Endometrial microvascular endothelial cells (primary cell): ENCODE measurements around the gene NKX1-1. TPM values are rescaled to one million over a fixed set of nuclear protein-coding genes. Genes with fewer than 3 reads are reported as not detected.

ENCODE experiments used
- in situ Hi-C: cut with HindIII; loops from 2 replicates; pipeline ENCODE4 v1.10.0; 2017; ENCODE audit warnings: low sequenced_read_pairs, low pct_unique_long_range_greater_than_20kb; ENCODE audit errors: inconsistent ontology term
- total RNA-seq: library from RNA; depleted of rRNA; stranded (reverse); fragments of >200 nt; gene quantifications from one replicate; pipeline ENCODE4 v1.2.3, GENCODE V29; 2015; ENCODE audit errors: inconsistent ontology term

The NKX1-1 gene
- total RNA-seq, 1 donor from 2014 or later: not detected

DNA sequence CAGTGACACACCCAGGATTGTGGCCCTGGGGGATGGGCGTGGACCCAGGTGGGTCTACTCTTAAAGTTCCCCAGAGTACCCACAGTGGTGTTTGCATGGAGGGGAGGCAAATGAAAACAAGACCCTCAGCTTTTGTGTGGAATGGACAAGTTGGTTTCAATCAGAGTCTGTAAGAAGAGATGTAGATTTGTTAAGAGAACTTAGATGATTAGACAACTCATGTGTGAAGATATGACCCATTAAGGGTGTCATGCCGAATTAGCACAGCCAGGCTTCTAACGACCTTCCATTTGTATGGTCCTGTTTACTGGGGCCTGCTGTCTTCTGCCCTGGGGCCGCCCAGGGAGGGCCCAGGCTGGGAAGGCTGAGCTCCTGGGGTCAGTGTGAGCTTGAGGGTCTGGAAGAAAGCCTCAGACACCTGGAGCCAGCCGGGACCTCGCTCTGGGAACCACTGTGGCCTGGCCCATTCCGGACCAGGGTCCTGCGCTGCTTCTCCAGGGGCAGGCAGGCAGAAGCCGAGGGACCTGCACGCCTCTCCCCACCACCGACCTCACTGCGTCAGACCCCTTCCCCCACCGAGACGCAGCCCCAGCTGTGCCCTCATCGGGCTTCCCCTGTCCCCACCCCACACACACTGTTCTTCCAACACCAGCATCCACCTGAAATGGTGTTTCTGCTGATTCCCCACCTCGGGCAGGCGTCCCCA lies 38.9 kb downstream of the NKX1-1 start:
- in situ Hi-C loops: no loop called here

DNA sequence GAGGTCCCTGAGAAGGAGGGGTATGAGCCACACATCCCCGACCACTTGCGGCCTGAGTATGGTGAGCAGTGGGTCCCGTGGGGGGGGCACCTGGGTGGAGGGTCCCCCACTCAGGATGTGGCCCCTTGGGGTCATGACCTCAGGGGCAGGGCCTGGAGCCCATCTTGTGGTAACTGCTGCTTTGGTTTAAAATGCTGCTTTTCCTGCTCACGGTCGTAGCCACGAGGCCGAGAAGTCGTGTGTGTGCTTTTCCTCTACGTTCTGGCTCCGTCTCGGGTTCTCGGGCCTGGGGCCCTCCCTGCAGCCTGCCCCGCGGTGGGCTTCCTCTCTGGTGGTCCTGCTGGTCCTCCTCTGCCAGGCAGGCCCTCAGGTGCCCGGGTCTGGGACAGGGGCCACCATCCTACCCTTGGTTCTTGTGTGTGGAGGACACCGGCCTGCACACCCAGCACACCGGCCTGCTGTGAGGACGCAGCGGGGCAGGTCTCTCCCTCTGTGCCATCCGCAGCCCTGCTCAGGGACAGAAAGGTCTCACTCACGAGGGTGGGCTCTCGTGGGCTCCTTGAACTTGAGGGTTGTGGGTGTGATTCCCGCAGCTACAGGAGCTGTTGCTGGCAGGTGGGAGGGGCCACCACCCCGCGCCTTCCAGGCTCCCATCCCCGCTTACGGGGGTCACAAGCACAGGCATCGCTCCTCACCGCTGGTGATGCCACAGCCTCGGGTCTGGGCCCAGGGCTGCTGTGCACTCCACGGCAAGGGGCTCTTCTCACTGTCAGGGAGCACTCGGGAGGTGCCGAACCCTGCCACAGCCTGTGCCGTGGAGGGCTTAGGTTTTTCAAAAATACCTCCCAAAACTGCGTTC lies 39.6 kb downstream of the NKX1-1 start:
- in situ Hi-C loops: no loop called here

- in situ Hi-C loops: no loop called here
These were observed 40.7 kb downstream of the NKX1-1 start for GRCh38 chr4:1365271-1366178.

DNA sequence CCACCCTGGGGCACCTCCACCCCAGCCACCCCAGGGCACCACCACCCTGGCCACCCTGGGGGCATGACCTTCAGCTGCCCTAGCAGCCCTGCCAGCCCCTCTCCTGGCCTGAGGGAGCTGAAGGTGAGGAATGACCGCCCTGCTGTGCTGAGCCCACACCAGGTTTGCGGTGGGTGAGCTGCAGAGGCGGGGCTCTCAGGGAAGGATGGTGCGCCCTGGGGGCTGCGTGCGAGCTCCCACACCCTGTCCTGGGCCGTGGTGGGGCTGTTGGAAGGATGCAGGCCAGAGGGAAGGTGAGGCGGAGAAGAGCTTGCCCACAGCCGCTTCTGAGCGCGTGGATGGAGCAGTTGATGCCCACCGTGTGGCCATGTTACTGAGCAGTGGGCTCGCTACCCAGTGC lies 41.5 kb downstream of the NKX1-1 start:
- in situ Hi-C loops: no loop called here

DNA sequence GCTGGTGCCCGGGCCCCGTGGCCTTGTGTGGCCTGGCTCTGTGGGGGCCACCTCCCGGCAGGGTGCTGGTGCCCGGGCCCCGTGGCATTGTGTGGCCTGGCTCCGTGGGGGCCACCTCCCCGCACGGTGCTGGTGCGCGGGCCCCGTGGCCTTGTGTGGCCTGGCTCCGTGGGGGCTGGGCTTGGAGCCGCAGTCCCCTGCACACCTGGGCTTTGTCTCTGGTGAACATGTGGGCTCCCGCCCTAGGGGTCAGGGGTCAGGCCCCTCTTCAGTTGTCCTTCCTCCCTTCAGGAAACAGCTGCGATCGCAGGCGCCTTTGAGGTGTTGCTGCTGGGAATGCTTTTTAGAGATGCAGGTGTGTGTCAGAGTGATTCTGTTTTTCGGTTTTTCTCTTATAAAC lies 42.0 kb downstream of the NKX1-1 start:
- in situ Hi-C loops: no loop called here

DNA sequence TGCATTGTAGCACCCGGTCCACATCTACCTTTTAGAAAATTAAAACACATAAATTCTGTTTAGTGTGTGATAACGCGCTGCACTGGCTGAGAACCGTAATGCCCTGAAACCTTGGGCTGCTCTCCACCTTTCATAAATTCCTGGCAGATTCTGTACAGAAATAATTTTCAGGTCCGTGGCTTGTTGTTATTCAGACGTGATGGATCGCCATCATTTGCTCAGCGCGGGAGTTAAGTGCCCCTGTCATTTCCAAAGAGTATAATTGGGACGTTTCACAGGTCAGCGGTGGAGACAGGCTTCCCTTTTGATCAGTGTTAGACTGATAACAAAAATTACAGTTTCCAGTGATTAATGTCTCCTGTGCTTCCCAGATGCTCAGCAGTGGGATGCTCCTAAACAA lies 42.7 kb downstream of the NKX1-1 start:
- in situ Hi-C loops: no loop called here

DNA sequence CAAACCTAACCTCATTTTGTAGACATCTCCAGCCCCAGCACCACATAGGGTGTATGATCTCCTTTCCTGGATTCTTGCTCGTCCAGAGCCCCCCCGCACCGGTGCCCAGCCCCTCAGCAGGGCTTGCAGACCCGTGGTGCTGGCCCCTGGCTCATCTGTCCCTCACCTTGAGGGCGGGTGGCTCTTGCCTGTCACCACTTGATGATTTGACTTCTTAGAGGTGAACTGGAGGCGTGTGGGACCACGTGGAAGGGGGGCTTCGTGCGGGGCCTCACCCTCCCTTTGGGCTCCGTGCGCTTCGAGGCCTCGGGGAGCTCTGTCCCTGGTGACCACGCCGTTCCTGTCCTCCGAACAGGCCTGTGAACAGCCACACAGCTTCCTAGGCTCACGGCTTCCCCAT lies 43.7 kb downstream of the NKX1-1 start:
- in situ Hi-C loops: no loop called here

DNA sequence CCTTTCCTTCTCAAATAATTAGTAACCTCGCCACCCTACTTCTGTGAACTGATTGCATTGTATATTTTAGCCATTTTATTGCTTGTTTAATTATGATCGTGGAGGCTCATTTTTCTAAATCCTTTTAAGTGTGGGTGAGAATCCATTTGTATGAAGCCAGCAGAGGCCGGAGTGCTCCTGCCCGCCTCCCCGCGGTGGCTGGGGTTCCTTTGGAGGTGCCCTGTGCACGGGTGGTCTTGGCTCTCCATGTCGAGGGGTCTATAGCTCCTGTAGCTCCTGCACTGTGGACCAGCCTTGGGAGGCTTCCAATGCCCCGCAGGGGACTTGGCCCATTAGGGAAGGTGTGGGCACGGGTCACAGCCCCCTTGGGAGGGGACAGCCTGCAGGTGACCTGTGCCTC lies 44.2 kb downstream of the NKX1-1 start:
- in situ Hi-C loops: no loop called here

DNA sequence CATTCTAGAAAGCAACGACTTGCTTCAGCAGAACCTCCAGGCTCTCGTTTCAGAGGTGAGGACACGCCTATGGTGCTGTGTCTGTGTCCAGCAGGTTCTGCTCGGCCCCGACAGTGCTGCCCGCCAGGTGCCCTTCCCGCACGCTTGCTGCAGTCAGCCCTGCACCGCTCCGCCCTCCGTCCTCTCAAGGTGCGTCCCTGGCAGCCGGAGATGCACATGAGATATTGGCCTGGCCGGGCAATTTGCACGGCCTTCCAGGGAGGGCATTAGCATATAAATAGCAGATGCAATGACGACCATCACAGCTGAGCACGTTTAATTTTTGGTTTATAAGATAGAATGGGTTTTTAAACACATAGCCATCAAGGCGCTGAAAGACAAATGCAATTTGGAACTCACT lies 44.8 kb downstream of the NKX1-1 start:
- in situ Hi-C loops: no loop called here

DNA sequence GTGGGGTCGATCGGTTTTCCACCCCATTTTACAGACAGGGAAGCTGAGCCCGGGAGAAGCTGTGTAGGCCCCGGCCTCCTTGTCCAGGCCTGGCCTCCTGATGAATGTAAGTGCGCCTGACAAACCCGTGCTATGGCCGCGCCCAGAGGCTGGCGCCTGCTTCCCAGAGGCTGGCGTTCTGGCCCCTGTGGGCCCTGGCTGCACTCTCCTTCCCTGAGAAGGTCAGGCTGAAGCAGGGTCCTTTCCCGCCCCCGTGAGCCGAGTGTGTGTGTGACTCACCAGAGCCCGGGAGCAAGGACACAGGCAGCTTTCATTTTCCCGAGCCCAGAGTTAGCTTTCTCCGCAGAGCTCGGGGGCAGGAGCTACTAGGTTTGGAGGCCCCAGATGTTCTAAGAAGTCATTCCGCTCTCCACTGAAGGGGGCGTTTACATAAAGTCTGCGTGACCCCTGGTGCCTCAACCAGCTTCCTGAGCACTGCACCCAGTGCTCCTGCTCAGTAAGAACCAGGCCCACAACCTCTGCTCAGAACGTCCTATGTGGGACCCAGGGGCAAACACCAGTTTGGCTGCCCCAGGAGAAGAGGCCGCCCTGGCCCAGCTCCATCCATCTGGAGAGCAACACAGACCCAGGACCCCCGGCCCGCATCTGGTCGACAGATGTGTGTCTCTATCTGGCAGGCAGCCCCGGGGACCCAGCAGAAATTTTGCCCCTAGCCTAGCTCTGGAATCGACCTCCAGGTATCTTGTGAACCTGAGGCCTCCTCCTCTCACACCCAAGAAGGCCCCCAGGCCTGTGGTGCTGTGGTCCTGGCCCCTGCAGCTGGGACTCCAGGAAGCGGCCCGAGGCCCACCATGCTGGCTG lies 45.6 kb downstream of the NKX1-1 start:
- in situ Hi-C loops: no loop called here

- in situ Hi-C loops: no loop called here
These were observed 46.3 kb downstream of the NKX1-1 start for GRCh38 chr4:1359976-1360375.

DNA sequence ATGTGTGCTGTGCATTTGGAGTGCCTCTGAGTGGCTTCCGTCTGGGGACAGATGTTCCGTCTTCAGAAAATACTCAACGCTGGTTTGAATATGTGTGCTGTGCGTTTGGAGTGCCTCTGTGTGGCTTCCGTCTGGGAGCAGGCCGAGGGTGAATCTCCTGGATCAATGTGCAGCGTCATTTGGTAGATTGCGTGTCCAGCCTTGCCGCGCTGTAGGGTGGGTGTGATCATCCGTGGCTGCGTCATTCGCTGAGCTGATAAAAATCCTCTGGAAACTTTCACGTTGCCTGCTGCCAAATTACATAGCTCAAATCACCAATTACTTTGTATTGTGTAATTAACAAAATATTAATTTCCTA lies 47.1 kb downstream of the NKX1-1 start:
- in situ Hi-C loops: no loop called here

DNA sequence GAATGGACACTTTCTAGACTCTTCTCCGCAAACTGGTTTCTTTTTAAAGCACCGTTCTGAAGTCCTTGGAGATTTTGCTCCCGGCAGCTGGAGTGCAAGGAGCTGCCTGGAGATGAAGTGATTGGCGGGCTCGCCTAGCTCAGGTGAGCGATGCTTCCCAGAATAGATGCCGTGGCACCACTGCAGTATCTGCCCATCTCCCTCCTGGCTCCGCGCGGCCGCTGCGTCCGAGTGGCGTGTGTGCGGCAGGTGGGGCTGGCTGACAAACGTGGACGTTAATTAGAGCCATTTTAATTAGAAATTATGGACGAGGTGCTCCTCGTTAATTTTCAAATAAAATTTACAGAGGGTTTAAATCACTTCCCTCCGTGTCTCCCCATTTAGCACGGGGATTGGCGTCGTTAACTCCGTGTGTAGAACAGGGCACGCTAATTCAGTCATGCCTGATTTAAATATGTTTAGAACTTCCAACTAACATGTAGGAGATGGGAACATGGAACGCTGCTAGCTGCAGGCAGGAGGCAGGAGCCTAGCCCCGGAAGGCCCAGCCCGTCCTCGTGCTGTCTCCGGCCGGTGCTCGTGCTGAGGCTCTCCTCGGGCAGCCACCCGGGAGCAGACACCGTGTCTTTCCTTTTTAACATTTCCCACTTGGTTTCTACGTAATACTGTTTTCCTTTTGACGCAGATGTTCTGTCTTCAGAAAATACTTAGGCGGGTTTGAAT lies 47.7 kb downstream of the NKX1-1 start:
- in situ Hi-C loops: no loop called here

DNA sequence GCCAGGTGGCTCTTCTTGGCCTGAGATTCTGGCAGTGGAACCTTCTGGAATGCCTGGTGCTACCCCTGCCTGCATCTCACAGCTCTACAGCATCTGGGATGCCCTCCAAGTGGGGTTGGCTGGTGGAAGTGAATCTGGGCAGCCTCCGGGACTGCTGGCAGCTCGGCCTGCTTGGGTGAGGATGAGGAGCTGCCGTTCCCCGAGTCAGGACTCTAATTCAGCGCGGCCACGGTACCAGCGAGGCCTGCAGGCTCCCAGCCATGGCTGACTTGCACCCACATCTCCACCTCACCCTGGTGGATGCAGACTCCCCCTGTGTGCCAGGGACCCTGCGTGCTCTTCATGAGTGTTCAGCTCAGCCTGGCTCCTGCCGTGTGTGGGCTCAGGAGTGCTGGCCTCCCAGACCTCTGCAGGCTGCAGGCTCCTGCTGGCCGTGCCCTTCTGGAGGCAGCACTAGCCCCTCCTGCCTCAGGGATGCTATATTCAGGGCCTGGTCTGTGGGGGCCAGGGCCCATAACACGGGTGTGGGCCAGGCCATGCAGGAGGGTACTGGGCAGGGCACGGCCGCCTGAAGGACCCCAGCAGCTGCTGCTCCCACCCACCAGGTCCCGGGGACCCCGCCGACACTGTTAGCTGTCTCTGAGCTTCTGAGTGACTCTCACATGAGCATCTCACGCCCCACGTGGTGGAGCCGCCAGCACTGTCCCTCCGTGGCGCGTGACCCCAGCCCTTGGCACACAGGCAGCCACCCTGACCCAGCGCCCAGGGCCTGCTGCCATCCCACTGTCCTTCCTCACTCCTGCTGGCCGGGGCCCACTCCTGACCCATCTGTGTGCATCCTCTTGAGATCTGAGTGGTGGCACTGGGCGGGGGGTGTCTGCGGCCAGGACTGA lies 48.6 kb downstream of the NKX1-1 start:
- in situ Hi-C loops: no loop called here

GRCh38 chr4:1356181-1356998 lies 49.9 kb downstream of the NKX1-1 start:
- in situ Hi-C loops: no loop called here

- in situ Hi-C loops: no loop called here
These were observed 50.9 kb downstream of the NKX1-1 start for GRCh38 chr4:1355378-1355777.

DNA sequence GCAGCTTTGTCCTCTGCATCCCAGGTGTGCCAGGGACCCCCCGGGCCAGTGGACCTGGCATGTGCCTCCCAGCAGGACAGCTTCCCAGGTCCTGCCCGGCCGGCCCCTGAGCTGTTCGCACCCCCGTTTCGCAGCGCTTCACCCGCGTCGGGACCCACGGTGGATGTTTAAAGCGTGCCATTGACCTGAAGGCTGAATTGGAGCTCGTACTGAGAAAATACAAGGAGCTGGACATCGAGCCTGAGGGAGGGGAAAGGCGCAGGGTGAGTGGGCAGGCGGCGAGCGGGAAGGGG lies 51.3 kb downstream of the NKX1-1 start:
- in situ Hi-C loops: no loop called here
